GOT3 (cell line): ENCODE results near the gene PKM.
A peak's percentile ranks its signal among the peaks of the same experiment; 100 is the strongest.

Experiments
- DNase-seq: peaks from one replicate; lab custom pipeline; 2025; ENCODE audit warnings: mixed read lengths; lab: John Stamatoyannopoulos, UW

Gene PKM

GRCh38 chr15:72155635-72156616 lies 75.1 kb downstream of the PKM start:
- DNase-seq = peak; percentile 38

GRCh38 chr15:72155003-72155621 lies 75.9 kb downstream of the PKM start:
- no peak for DNase-seq

GRCh38 chr15:72154316-72154715 lies 76.7 kb downstream of the PKM start:
- no peak for DNase-seq

- DNase-seq = no peak
Measured at GRCh38 chr15:72153269-72154000, 77.6 kb downstream of the PKM start.
